ENCODE results near the gene POGLUT3.

POGLUT3 gene, protein sequence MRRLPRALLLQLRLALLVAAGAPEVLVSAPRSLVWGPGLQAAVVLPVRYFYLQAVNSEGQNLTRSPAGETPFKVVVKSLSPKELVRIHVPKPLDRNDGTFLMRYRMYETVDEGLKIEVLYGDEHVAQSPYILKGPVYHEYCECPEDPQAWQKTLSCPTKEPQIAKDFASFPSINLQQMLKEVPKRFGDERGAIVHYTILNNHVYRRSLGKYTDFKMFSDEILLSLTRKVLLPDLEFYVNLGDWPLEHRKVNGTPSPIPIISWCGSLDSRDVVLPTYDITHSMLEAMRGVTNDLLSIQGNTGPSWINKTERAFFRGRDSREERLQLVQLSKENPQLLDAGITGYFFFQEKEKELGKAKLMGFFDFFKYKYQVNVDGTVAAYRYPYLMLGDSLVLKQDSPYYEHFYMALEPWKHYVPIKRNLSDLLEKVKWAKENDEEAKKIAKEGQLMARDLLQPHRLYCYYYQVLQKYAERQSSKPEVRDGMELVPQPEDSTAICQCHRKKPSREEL

GRCh38 chr11:108498046-108498815 lies at the start of gene POGLUT3:
Gene POGLUT3 (minus strand): TSS chr11:108498384. CDS start chr11:108498366, 18 bp downstream.
- DNase-seq: peak; percentile 32

- DNase-seq: no peak
Measured at GRCh38 chr11:108545909-108546501, 47.8 kb upstream of the POGLUT3 start.

- no peak for DNase-seq
Measured at GRCh38 chr11:108543316-108543964, 45.3 kb upstream of the POGLUT3 start.

- no peak for DNase-seq
Measured at GRCh38 chr11:108541531-108541930, 43.3 kb upstream of the POGLUT3 start.

DNA sequence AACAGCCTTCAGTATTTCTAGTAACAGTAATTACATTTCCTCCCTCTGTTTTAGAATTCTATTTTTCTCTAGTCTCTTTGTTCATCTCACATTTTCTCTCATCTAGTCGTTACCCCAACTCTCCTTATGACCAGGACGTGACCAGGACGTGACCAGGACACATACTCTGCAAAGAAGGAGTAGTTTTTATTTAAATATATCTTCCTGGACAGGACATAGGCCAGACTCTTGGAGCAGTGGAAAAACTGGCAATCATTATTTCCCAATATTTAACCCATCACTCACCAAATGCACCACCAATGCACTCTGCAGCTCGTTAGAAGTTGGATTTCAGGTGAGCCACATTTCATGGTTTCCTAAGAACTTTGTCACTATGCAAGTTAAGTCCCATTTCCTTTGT lies 40.3 kb upstream of the POGLUT3 start:
- no peak for DNase-seq

DNA sequence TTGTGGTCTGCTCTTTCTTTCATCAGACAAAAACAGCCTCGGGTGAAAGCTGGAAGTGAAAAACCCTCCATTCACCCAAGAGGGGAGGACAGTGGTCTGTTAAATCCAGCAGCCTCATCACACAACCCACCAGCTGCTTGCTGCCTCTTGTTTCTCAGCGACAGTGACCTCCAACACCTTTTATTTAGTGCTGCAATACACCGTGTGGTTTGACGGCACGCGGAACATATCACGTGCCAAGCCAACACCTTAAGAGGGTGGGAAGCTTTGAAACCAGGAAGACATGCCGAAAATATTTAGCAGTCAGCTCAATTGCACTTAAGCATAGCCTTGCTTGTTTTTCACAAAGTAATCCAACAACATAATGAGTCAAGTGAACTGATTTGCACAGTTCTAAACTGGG lies 39.8 kb upstream of the POGLUT3 start:
- no peak for DNase-seq

DNA sequence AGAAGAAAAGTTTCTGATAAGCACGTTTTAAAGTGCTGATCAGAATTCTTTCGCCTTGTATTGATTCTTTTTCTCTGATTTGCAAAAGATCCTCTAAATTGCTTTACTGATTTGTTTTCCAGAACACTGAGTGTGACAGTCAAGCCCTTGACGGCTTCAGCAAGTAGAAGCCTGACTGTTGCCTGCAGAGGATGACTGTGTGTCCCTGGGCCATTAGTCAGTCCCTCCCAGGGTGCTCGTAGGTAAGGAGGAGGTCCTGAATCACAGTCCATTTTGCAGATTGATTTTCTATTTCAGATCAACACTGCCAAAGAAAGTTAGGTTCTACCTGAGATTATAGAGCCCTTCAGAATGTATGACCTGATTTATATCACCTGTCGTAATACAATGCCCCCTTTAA lies 38.6 kb upstream of the POGLUT3 start:
- no peak for DNase-seq

- no peak for DNase-seq
Measured at GRCh38 chr11:108535384-108535955, 37.3 kb upstream of the POGLUT3 start.

GRCh38 chr11:108534274-108534882 lies 36.2 kb upstream of the POGLUT3 start:
- no peak for DNase-seq

GRCh38 chr11:108530426-108530825 lies 32.2 kb upstream of the POGLUT3 start:
- no peak for DNase-seq

DNA sequence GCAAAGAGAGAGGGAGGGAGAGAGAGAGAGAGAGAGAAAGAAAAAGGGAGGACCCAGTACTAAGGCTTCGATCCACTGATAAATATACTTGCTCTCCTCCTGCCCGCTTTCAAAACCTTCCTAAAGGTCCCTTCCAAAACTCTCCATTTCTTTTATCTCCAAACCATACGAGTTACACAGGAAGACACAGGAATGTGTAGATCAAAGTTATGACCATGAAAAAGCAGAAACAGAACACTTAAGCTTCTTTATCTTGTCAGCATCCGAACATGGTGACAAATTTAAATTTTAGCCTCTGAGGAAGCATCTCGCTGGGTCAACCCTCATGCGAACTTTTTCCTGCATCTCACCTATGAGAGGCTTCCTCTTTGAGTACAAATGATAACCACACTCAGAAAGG lies 29.2 kb upstream of the POGLUT3 start:
- DNase-seq: no peak

DNA sequence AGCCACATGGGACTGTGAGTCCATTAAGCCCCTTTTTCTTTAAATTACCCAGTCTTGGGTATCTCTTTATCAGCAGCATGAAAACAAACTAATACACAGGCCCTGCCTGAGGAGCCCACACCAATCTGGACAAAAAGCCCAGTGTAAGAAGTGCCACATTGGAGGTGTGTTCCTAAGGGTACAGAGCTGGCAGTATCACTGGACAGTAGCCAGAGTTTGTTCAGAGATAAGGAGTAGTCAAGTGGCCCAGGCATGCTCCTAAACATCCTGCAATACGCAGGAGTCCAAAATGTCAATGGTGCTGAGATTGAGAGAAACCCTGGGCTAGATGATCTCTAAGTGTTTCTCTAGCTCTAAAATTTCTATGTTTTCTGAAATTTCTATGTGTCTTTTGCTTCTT lies 27.0 kb upstream of the POGLUT3 start:
- no peak for DNase-seq

GRCh38 chr11:108524422-108524821 lies 26.2 kb upstream of the POGLUT3 start:
- no peak for DNase-seq

- DNase-seq: no peak
Measured at GRCh38 chr11:108522318-108522717, 24.1 kb upstream of the POGLUT3 start.

- no peak for DNase-seq
Measured at GRCh38 chr11:108518581-108518980, 20.4 kb upstream of the POGLUT3 start.

- no peak for DNase-seq
Measured at GRCh38 chr11:108516125-108516524, 17.9 kb upstream of the POGLUT3 start.

DNA sequence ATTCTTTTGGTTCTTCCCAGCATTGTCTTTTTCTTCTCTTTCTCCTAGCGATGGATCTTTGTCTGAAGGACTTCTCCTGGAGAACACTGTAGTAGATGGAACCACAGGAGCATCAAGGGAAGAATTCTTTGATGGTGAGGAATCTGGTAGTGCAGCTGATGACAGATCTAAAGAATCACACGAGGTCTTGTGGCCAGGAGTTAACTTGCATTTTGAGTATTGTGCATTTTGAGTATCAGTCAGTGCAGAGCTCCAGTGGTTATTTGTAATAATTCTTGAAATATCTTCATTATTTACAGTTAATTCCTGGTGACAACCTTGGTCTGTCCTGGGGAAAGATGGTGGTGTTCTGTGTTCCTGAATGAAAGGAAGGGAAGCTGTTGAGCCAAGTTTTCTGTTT lies 14.5 kb upstream of the POGLUT3 start:
- DNase-seq: no peak

DNA sequence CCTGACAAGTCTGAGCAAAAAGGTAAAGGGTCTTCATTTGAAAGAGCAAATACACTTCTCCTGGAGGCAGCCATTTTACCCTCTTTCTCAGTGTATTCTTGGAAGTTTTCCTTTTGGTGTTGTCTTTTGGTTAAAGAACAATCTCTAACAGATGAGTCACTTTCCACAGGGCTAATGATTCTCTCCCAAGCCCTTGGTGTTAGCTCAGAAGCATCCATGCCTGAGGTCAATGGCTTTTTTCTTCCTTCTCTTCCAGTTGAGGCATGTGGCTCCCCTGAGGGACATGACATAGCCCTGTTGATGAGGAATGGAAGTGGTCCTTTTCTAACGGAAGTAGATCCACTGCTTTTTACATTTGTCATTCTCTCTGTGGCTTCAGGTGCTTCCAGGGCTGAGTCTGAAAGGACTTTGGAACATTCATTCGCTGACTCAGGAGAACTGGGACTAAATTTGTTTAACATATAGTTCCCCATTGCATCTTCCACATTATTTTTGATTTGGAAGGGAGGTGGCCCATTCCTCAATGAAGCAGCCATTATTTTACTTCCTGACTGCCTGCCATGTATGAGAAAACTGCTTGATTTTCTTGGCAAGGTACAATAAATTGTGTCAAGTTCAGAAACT lies 13.8 kb upstream of the POGLUT3 start:
- no peak for DNase-seq

DNA sequence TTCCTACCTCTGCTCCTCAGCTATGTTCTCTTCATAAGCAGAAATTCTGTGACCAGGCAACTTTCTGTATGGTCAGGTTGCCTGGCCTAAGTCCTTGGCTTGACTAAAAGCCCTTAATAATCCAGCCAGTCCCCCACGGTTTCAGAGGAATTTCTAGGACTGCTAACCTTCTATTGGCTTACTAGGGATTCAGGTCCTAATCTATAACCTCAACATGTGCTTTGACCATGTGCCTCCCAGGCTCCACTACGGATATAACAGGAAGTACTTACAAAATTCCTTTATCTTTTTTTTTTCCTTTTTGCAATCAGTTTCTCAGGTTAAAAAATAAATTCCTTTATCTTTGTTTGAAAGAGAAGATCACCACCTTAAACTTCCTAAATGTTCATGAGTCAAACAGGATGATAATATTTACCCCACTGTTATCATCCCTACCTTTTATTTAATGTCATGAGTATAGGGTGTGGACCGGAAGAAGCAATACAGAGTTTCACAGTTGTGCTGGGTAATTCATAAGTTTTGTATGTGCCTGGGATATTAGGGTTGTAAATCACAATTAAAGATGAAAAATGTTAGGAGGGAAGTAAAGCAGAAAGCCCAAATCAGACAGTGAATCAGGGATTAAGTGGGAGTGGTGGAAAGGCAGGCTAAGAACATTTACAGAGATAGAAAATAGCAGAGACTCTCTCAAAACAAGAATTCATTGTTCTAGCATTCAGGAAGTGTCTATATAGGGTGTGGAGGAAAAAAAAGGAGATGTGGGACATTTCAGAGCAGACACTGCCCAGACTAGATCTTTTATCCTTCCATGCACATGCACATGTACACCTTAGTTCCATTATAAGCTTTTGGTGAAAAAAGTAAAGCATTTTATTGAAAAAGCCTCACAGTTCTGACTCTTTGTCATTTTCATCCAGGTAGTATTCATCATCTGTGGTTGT lies 10.7 kb upstream of the POGLUT3 start:
- DNase-seq: no peak

GRCh38 chr11:108501396-108501795 lies 3.2 kb upstream of the POGLUT3 start:
- DNase-seq: no peak

DNA sequence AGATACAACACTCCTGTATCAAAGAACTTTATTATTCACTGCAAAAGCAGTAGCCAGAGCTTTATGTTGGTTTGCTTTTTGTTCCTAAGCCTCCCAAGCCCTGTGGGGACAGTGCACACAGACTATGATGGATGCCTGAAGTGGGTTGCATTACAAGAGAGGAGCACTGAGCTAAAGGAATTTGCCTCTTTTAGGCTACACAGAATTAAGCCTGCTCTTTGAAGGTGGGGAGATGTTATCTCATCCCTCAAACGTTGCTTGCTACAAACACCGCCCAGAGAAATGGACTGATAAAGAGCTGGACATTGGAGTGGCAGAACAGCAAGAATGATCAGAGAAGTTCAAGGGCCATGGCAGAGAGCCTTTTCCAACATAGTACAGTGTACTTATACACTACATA lies 2.5 kb upstream of the POGLUT3 start:
- DNase-seq: no peak
